C4-2B (cell line): Measurements from ENCODE around the gene TNIP1.

Source experiments
- H3K27ac ChIP-seq: fragments of 450-650 bp; 2 replicates; pipeline ENCODE4 v1.5.1; 2017
- CTCF ChIP-seq: fragments of 450-650 bp; conservative IDR thresholded peaks from 2 replicates; pipeline ENCODE4 v1.5.1; 2017; ENCODE audit warnings: mild to moderate bottlenecking
- ZFX ChIP-seq: fragments of 450-650 bp; IDR thresholded peaks from 2 replicates; pipeline ENCODE4 v1.6.1; 2017

Gene TNIP1

GRCh38 chr5:151008210-151008491 is 72.7 kb downstream of the TNIP1 start:
- H3K27ac ChIP-seq, result no peak overlapping the region
- TF ChIP-seq CTCF (no peak), ZFX (no peak)

- H3K27ac ChIP-seq, result no peak overlapping the region
- TF ChIP-seq CTCF, result no peak
- no peak for TF ChIP-seq ZFX
These were observed 73.2 kb downstream of the TNIP1 start for GRCh38 chr5:151007430-151008209.

- TF ChIP-seq CTCF (no peak), ZFX (no peak)
- H3K27ac ChIP-seq, result no peak overlapping the region
These were observed 74.0 kb downstream of the TNIP1 start for GRCh38 chr5:151006704-151007334.

GRCh38 chr5:151005950-151006576 is 74.8 kb downstream of the TNIP1 start:
- no peak overlapping the region for H3K27ac ChIP-seq
- TF ChIP-seq ZFX (no peak), CTCF (no peak)

- no peak overlapping the region for H3K27ac ChIP-seq
- TF ChIP-seq CTCF (no peak), ZFX (no peak)
These were observed 75.5 kb downstream of the TNIP1 start for GRCh38 chr5:151005187-151005949.

GRCh38 chr5:151004499-151004898 is 76.3 kb downstream of the TNIP1 start:
- no peak overlapping the region for H3K27ac ChIP-seq
- TF ChIP-seq ZFX (no peak), CTCF (no peak)

GRCh38 chr5:151003503-151003860 is 77.4 kb downstream of the TNIP1 start:
- H3K27ac ChIP-seq, result no peak overlapping the region
- TF ChIP-seq CTCF (no peak), ZFX (no peak)
